Spleen (tissue), 7 donors: Measurements from ENCODE around the gene DEFB131B.
"Not testable (repeated sequence)": the region's sequence is repeated elsewhere in the genome, so short reads cannot be mapped to it uniquely, and the experiment has no call there.

Source experiments
- POLR2A ChIP-seq, 3 donors: fragments of 450-650 bp; IDR thresholded peaks; one replicate each; pipeline ENCODE4 v1.5.1; 2017; ENCODE audit warnings: antibody characterized with exemption in 3 of 3, mild to moderate bottlenecking in 1 of 3
- TF ChIP-seq, protein P1 (sequence below), 11 experiments: fragments of 200-600 bp in 7 of 11; fragments of 450-650 bp in 4 of 11; sonication (generic) in 4 of 11; IDR thresholded peaks in 8 of 11; conservative IDR thresholded peaks in 3 of 11; 1 replicate in 7 of 11; 2 replicates in 4 of 11; pipeline versions ENCODE4 v1.4.0 to v1.8.0; 2016 to 2021; ENCODE audit warnings: antibody characterized with exemption in 11 of 11, inconsistent platforms in 4 of 11, mild to moderate bottlenecking in 1 of 11
- donor health status: DM: no; HTN: no; CAD: no; lungs with moderate emphysema.
- donor health status: DM: no; HTN: no; CAD: no.
- donor health status: DM: no; HTN: no; CAD: no.

DNA sequence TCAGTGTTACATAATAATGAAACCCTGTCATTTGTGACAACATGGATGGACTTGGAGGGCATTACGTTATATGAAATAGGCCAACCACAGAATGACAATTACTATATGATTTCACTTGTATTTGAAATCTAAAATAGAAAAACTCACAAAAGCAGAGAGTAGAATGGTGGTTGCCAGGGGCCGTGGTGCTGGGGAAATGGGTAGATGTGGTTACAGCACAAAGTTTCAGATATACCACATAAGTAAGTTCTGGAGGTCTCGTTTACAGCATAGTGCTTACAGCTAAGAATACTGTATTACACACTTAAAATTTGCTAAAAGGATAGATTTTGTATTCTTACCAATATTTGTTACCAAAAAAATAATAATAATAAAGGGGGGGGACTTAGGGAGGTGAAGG is 48.6 kb upstream of the DEFB131B start:
- not testable (repeated sequence) for TF ChIP-seq POLR2A (IDR thresholded peaks at IDR 0.05)
- TF ChIP-seq, protein P1, sequence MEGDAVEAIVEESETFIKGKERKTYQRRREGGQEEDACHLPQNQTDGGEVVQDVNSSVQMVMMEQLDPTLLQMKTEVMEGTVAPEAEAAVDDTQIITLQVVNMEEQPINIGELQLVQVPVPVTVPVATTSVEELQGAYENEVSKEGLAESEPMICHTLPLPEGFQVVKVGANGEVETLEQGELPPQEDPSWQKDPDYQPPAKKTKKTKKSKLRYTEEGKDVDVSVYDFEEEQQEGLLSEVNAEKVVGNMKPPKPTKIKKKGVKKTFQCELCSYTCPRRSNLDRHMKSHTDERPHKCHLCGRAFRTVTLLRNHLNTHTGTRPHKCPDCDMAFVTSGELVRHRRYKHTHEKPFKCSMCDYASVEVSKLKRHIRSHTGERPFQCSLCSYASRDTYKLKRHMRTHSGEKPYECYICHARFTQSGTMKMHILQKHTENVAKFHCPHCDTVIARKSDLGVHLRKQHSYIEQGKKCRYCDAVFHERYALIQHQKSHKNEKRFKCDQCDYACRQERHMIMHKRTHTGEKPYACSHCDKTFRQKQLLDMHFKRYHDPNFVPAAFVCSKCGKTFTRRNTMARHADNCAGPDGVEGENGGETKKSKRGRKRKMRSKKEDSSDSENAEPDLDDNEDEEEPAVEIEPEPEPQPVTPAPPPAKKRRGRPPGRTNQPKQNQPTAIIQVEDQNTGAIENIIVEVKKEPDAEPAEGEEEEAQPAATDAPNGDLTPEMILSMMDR (IDR thresholded peaks at IDR 0.05 in 8 of 11, conservative IDR thresholded peaks at IDR 0.05 in 3 of 11), result not testable (repeated sequence)
